IMR-90 (cell line): ENCODE data around the gene TMPRSS15. TPM values are rescaled to one million over a fixed set of nuclear protein-coding genes. Genes with fewer than 3 reads are reported as not detected.

ENCODE experiments used
- ATAC-seq: fragments of 200-7000 bp; cut with Tn5 transposase; 2 replicates; pipeline ENCODE4 v1.9.1; 2020; ENCODE audit warnings: low read depth, mild to moderate bottlenecking, moderate library complexity
- BruUV-seq: library from RNA; stranded (reverse); fragments of 400-500 nt; replicated peaks from 2 replicates; lab custom pipeline; 2021; lab: Mats Ljungman, UMichigan
- CTCF ChIA-PET: fragments of 300-600 bp; formaldehyde crosslinking; extraction: SDS; loops from one replicate; lab custom pipeline; 2021; ENCODE audit warnings: antibody characterized with exemption; lab: Yijun Ruan, JAX
- POLR2A ChIA-PET: fragments of 300-600 bp; sonication (Branson Sonifier 250); formaldehyde crosslinking; loops from one replicate; lab custom pipeline; 2022; ENCODE audit warnings: antibody characterized with exemption; ENCODE audit not compliant: unreplicated experiment; lab: Charles Lee
- DNase-seq: peaks from one replicate; pipeline ENCODE4 v3.0.0; 2013
- H2AFZ ChIP-seq: replicated peaks from 2 replicates; pipeline ENCODE3; 2013; ENCODE audit warnings: low read length, mild to moderate bottlenecking; ENCODE audit not compliant: poor library complexity
- H2AK5ac ChIP-seq: 2 replicates; pipeline ENCODE4 v1.6.1; 2013; ENCODE audit warnings: low read depth, low read length, inconsistent platforms
- H2AK9ac ChIP-seq: replicated peaks from 2 replicates; pipeline ENCODE3; 2013; ENCODE audit warnings: mild to moderate bottlenecking, low read depth, low read length, moderate library complexity; ENCODE audit not compliant: poor library complexity
- H2BK120ac ChIP-seq: 2 replicates; pipeline ENCODE4 v1.6.1; 2013; ENCODE audit warnings: low read depth, low read length, inconsistent platforms
- H2BK15ac ChIP-seq: 3 replicates; pipeline ENCODE4 v1.6.1; 2013; ENCODE audit warnings: low read depth, low read length, inconsistent platforms
- H2BK20ac ChIP-seq: 2 replicates; pipeline ENCODE4 v1.6.1; 2013; ENCODE audit warnings: low read depth, mild to moderate bottlenecking, inconsistent platforms, low read length, moderate library complexity
- H2BK5ac ChIP-seq: 2 replicates; pipeline ENCODE4 v1.6.1; 2013; ENCODE audit warnings: mild to moderate bottlenecking, low read depth, low read length, inconsistent platforms; ENCODE audit not compliant: poor library complexity, severe bottlenecking
- H3K14ac ChIP-seq: replicated peaks from 2 replicates; pipeline ENCODE4 v1.6.1; 2013; ENCODE audit warnings: low read depth, low read length, inconsistent platforms
- H3K18ac ChIP-seq: 2 replicates; pipeline ENCODE4 v1.6.1; 2013; ENCODE audit warnings: low read depth, low read length, control low read depth
- H3K23ac ChIP-seq: 2 replicates; pipeline ENCODE4 v1.6.1; 2013; ENCODE audit warnings: low read depth, low read length, inconsistent platforms
- H3K27ac ChIP-seq: 2 replicates; pipeline ENCODE4 v1.5.1; 2013; ENCODE audit warnings: mild to moderate bottlenecking, control low read depth, low read length; ENCODE audit not compliant: insufficient read depth
- H3K27me3 ChIP-seq: 2 replicates; pipeline ENCODE4 v1.6.1; 2013; ENCODE audit warnings: low read length; ENCODE audit not compliant: control insufficient read depth, insufficient read depth
- H3K36me3 ChIP-seq: 2 replicates; pipeline ENCODE4 v1.6.1; 2013; ENCODE audit warnings: low read length, mixed read lengths; ENCODE audit not compliant: control insufficient read depth, insufficient read depth
- H3K4ac ChIP-seq: 2 replicates; pipeline ENCODE4 v1.6.1; 2013; ENCODE audit warnings: low read depth, low read length, inconsistent platforms
- H3K4me1 ChIP-seq: 2 replicates; pipeline ENCODE4 v1.6.1; 2013; ENCODE audit warnings: low read length, mixed read lengths; ENCODE audit not compliant: control insufficient read depth, insufficient read depth
- H3K4me2 ChIP-seq: 2 replicates; pipeline ENCODE4 v1.6.1; 2013; ENCODE audit warnings: low read depth, mild to moderate bottlenecking, control low read depth, low read length, moderate library complexity
- H3K4me3 ChIP-seq: 2 replicates; pipeline ENCODE4 v1.5.1; 2013; ENCODE audit warnings: low read depth, mild to moderate bottlenecking, control low read depth, low read length, moderate library complexity; ENCODE audit not compliant: insufficient read depth
- H3K56ac ChIP-seq: 2 replicates; pipeline ENCODE4 v1.6.1; 2013; ENCODE audit warnings: low read length, inconsistent platforms; ENCODE audit not compliant: insufficient read depth; ENCODE audit errors: extremely low read depth
- H3K79me1 ChIP-seq, 2 experiments: 2 replicates each; pipeline ENCODE4 v1.6.1; 2013; ENCODE audit warnings: low read length in 2 of 2, inconsistent platforms in 1 of 2, low read depth in 1 of 2
- H3K9ac ChIP-seq: 2 replicates; pipeline ENCODE4 v1.6.1; 2013; ENCODE audit warnings: low read depth, low read length, control low read depth
- H3K9me1 ChIP-seq: 2 replicates; pipeline ENCODE4 v1.6.1; 2013; ENCODE audit warnings: low read length, inconsistent platforms; ENCODE audit not compliant: insufficient read depth
- H3K9me3 ChIP-seq: 2 replicates; pipeline ENCODE4 v1.6.1; 2013; ENCODE audit warnings: low read length; ENCODE audit not compliant: control insufficient read depth, insufficient read depth
- H4K20me1 ChIP-seq: 2 replicates; pipeline ENCODE4 v1.6.1; 2013; ENCODE audit warnings: low read length, inconsistent platforms; ENCODE audit not compliant: insufficient read depth
- H4K5ac ChIP-seq: 2 replicates; pipeline ENCODE4 v1.6.1; 2013; ENCODE audit warnings: mild to moderate bottlenecking, low read depth, low read length, control low read depth
- H4K8ac ChIP-seq, 2 experiments: 2 replicates each; pipeline ENCODE4 v1.6.1; 2013; ENCODE audit warnings: low read depth in 2 of 2, low read length in 2 of 2, control low read depth in 1 of 2, inconsistent platforms in 1 of 2
- H4K91ac ChIP-seq: 2 replicates; pipeline ENCODE4 v1.6.1; 2013; ENCODE audit warnings: low read depth, low read length, inconsistent platforms; ENCODE audit not compliant: insufficient read depth
- CHD1 ChIP-seq: IDR thresholded peaks from 2 replicates; pipeline ENCODE4 v1.6.1; 2012; ENCODE audit warnings: low read depth, low read length, improper control_type of control experiment
- MAFK ChIP-seq: IDR thresholded peaks from 2 replicates; pipeline ENCODE4 v1.6.1; 2012; ENCODE audit warnings: low read depth, low read length, improper control_type of control experiment
- MAZ ChIP-seq: IDR thresholded peaks from 2 replicates; pipeline ENCODE4 v1.6.1; 2012; ENCODE audit warnings: low read depth, mild to moderate bottlenecking, low read length, improper control_type of control experiment, moderate library complexity, borderline replicate concordance
- MXI1 ChIP-seq: IDR thresholded peaks from 2 replicates; pipeline ENCODE4 v1.6.1; 2012; ENCODE audit warnings: low read depth, mild to moderate bottlenecking, low read length, moderate library complexity, borderline replicate concordance
- NFE2L2 ChIP-seq: fragments of 150-350 bp; IDR thresholded peaks from 2 replicates; pipeline ENCODE4 v1.6.1; 2016; ENCODE audit warnings: low read depth, mild to moderate bottlenecking, low read length
- RAD21 ChIP-seq: IDR thresholded peaks from 2 replicates; pipeline ENCODE4 v1.6.1; 2012; ENCODE audit warnings: low read length, improper control_type of control experiment
- SMC3 ChIP-seq: fragments of 150-350 bp; IDR thresholded peaks from 2 replicates; pipeline ENCODE4 v1.6.1; 2016; ENCODE audit warnings: low read depth, mild to moderate bottlenecking, antibody characterized with exemption, low read length, moderate library complexity
- WGBS, 2 experiments: methylation state at CpG; one replicate each; pipeline versions ENCODE4 v1.1.5 to v1.1.7; 2013; ENCODE audit warnings: missing lambda C conversion rate in 2 of 2; ENCODE audit not compliant: insufficient read length in 1 of 2; ENCODE audit errors: extremely low coverage in 2 of 2; 5-methylcytosine and 5-hydroxymethylcytosine counted together
- dilution Hi-C: fragments of 300-500 bp; cut with HindIII; formaldehyde crosslinking; loops from one replicate; pipeline ENCODE4 v1.14.3; 2018; ENCODE audit warnings: low sequenced_read_pairs; ENCODE audit not compliant: unreplicated experiment
- in situ Hi-C: fragments of 300-500 bp; cut with MboI; formaldehyde crosslinking; loops from 3 replicates; pipeline ENCODE4 v1.14.3; 2019; ENCODE audit warnings: low sequenced_read_pairs, inconsistent platforms, mixed read lengths
- intact Hi-C: fragments of 100-400 bp; cut with micrococcal nuclease; formaldehyde crosslinking; loops from 2 replicates; pipeline ENCODE4 v1.10.0; 2022
- polyA plus RNA-seq, 3 experiments: library from polyadenylated mRNA; depleted of rRNA; stranded (reverse); fragments of >200 nt; gene quantifications; 2 replicates each; pipeline ENCODE4 v1.2.3, GENCODE V29; 2012; ENCODE audit warnings: low replicate concordance in 1 of 3
- total RNA-seq: library from RNA; depleted of rRNA; stranded (reverse); fragments of >200 nt; gene quantifications from 2 replicates; pipeline ENCODE4 v1.2.3, GENCODE V29; 2012
- TF ChIP-seq, protein P1 (sequence below): fragments of 150-350 bp; IDR thresholded peaks from 2 replicates; pipeline ENCODE4 v1.6.1; 2017; ENCODE audit warnings: mild to moderate bottlenecking, antibody characterized with exemption, low read length, low read depth
- TF ChIP-seq, protein P2 (sequence below): conservative IDR thresholded peaks from 2 replicates; pipeline ENCODE4 v1.5.1; 2012; ENCODE audit warnings: mild to moderate bottlenecking, low read depth, low read length, improper control_type of control experiment

The TMPRSS15 gene
- total and polyA plus RNA-seq, 2 of the 4 experiments (the other 2 are of a cell fraction) = not detected

DNA sequence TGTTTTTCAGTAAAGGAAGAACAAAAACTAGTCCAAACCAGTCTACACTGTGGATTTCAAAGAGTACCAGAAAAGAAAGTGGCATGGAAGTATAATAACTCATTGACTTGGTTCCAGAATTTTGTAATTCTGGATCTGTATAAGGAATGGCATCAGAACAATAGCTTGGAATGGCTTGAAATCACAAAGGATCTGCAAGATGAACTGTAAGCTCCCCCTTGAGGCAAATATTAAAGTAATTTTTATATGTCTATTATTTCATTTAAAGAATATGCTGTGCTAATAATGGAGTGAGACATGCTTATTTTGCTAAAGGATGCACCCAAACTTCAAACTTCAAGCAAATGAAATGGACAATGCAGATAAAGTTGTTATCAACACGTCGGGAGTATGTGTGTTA, 137.6 kb downstream of the TMPRSS15 start:
- Histone ChIP-seq H3K9me3 (peaks cover 2% of the 10 kb centered on the region; the same call in 1 of the 2 replicates), H2AFZ (no peak overlapping the region), H2AK5ac (no peak overlapping the region), H3K18ac (no peak overlapping the region), H2AK9ac (no peak overlapping the region), H3K27ac (no peak overlapping the region), H3K4me1 (no peaks in the 10 kb centered on the region), H3K4me2 (no peak overlapping the region), H3K27me3 (no peaks in the 10 kb centered on the region), H4K5ac (no peak overlapping the region), H3K4me3 (no peak overlapping the region), H2BK20ac (no peak overlapping the region), H3K14ac (no peak overlapping the region), H4K91ac (no peak overlapping the region), H3K23ac (no peak overlapping the region), H2BK15ac (no peak overlapping the region), H3K56ac (no peak overlapping the region), H3K9me1 (no peaks in the 10 kb centered on the region), H2BK120ac (no peak overlapping the region), H4K20me1 (no peaks in the 10 kb centered on the region), H3K9ac (no peak overlapping the region), H4K8ac (no peak overlapping the region), H2BK5ac (no peak overlapping the region), H3K79me1 (no peaks in the 10 kb centered on the region), H3K36me3 (no peaks in the 10 kb centered on the region), H3K4ac (no peak overlapping the region)
- dilution Hi-C loops = no loop called here
- in situ Hi-C loops = no loop called here
- ChIA-PET POLR2A (no interaction called here), CTCF (interaction anchor here (1.0 kb wide), 1 partner anchor 16 kb away, joined by 3 read pairs; no protein-coding TSS in a partner anchor)
- no CpG with 5 or more reads among the region's 2 CpGs for WGBS, 2 experiments
- no TSS peak for BruUV-seq
- intact Hi-C loops = no loop called here
- DNase-seq (no peak), ATAC-seq (no peak)
- TF ChIP-seq MAFK (no peak), MXI1 (no peak), CHD1 (no peak), MAZ (no peak), RAD21 (no peak), SMC3 (no peak), NFE2L2 (no peak)
- TF ChIP-seq, protein P1, sequence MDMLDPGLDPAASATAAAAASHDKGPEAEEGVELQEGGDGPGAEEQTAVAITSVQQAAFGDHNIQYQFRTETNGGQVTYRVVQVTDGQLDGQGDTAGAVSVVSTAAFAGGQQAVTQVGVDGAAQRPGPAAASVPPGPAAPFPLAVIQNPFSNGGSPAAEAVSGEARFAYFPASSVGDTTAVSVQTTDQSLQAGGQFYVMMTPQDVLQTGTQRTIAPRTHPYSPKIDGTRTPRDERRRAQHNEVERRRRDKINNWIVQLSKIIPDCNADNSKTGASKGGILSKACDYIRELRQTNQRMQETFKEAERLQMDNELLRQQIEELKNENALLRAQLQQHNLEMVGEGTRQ = no peak
- TF ChIP-seq, protein P2, sequence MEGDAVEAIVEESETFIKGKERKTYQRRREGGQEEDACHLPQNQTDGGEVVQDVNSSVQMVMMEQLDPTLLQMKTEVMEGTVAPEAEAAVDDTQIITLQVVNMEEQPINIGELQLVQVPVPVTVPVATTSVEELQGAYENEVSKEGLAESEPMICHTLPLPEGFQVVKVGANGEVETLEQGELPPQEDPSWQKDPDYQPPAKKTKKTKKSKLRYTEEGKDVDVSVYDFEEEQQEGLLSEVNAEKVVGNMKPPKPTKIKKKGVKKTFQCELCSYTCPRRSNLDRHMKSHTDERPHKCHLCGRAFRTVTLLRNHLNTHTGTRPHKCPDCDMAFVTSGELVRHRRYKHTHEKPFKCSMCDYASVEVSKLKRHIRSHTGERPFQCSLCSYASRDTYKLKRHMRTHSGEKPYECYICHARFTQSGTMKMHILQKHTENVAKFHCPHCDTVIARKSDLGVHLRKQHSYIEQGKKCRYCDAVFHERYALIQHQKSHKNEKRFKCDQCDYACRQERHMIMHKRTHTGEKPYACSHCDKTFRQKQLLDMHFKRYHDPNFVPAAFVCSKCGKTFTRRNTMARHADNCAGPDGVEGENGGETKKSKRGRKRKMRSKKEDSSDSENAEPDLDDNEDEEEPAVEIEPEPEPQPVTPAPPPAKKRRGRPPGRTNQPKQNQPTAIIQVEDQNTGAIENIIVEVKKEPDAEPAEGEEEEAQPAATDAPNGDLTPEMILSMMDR = no peak
